Hindlimb muscle (tissue), 1 donor: Measurements from ENCODE around the gene ZNF316. TPM values are rescaled to one million over a fixed set of nuclear protein-coding genes. Genes with fewer than 3 reads are reported as not detected.
"Not testable (repeated sequence)": the region's sequence is repeated elsewhere in the genome, so short reads cannot be mapped to it uniquely, and the experiment has no call there.

Source experiments
- DNase-seq: peaks from one replicate; pipeline ENCODE4 v3.0.0-alpha.2; 2013
- polyA plus RNA-seq: library from polyadenylated mRNA; unstranded; fragments of 120-200 nt; gene quantifications from one replicate; pipeline ENCODE4 v1.2.1, GENCODE V29; 2013; ENCODE audit not compliant: insufficient read length

The ZNF316 gene
- polyA plus RNA-seq, 1 donor: 31.3 TPM

- no peak for DNase-seq
Observed at GRCh38 chr7:6647080-6647479, 10.0 kb downstream of the ZNF316 start.

DNA sequence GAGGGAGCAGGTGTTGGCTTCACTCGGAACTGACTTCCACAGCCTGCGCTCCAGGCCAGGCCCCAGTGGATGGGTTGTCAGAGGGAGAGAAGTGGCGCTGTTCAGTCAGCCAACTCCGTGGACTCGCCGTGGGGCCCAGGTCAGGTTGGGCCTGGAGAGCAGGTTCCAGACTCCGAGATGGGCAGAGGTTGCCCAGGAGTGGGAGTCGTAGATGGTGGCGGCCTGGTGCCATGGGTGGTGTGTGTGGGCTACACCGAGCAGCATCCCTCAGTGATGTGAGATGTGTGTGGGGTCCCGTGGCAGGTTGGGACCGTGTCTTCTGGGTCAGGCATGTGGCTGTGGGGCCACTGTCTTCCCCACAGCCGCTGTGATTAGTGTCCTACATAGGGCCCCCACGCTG lies 10.4 kb downstream of the ZNF316 start:
- DNase-seq: no peak

DNA sequence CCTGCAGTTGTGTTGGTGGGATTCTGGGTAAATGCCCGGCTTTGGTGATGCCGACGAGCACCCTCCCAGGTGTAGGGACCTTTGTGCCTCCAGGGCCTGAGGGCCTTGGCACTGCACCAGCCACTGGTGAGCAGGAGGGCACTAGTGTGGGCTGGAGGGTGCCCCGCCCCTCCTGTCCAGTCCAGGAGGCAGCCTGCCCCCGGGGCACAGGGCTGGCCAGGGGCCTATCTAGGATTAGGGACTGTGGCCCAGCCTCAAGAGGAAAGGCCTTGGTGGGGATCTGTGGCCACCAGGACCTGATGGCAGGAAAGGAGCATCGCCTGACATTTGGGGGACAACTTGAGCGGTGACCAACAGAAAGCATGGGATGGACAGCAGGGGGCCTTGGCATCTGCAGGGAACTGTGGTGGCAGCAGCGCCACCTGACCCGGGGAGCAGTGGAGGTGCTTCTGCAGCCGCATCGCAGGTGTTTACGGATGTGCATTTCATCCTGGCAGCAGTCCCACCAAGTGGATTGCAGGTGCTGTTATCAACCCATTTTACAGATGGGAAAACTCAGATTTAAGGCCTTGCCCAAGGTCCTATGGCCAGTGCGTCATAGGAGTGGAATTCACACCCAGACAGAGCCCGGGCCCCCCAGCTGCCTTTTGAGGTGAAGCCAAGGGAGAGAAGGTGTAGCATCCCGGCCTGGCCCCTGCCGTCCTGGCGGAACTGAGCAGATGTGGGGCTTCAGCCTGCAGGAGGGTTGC lies 11.1 kb downstream of the ZNF316 start:
- no peak for DNase-seq

DNA sequence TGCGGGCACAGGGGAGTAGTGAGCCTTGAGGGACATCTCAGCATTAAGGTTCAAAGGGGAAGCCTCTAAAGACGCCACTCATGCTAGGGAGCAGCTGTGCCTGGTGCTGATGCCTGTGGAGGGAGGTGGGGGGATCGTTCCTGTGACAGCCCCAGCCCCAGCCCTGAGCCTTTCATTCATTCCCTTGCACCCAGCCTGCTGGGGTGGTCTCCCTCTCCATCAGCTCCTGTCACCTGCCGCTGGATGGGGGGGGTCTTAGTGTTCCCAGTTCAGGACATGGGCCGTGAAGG lies 11.6 kb downstream of the ZNF316 start:
- DNase-seq: no peak

DNA sequence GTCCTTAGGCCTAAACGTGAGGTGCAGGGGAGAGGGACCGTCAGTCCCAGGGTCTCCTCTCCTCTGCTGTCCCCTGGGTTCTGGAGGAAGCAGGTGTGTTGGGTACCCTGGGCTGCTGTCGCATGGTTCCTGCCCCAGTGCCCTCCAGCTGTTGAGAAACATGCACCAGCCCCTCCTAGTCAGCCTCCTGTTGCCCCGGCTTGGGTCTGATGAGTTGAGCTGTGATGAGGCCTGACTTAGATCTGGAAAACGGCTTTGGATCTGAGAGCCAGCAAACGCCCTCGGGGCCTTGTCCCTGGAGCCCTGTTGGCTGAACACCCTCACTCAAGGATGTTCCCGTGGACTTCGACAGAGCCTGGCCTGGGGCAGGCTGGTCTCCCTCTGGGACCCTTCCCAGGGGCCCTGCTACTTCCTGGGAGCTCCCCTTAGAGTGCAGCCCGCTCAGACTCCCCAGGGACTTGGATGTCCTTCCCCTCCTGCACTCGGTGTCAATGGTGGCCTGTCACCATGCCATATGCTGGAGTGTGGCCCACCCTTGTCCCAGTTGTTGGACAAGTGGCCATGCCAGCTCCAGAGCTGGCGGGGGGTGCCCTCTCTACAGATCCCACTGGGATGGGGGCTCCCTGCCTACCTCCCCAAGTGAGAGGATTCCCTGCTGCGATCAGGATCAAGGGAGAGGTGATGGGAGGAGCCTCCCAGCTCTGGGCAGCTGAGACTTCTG lies 12.3 kb downstream of the ZNF316 start:
- DNase-seq: no peak

DNA sequence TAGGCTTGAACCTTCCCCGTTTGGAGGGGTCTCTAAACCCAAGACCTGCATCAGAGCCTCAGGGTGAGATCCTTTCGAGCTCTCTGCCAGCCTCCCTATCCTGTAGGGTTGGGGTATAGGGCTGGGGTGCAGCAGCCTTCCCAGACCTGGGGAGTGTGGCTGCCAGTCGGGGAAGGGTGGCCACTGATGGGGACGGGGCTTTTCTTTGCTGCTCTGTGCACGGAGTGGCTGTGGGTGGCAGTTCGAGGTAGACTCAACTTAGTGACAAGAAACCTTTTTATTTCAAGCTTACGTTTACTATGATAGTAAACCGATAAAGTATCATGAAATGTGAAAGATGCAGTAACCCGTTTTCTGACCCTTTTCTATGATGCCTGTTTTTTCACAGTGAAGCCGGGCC lies 13.0 kb downstream of the ZNF316 start:
- no peak for DNase-seq

DNA sequence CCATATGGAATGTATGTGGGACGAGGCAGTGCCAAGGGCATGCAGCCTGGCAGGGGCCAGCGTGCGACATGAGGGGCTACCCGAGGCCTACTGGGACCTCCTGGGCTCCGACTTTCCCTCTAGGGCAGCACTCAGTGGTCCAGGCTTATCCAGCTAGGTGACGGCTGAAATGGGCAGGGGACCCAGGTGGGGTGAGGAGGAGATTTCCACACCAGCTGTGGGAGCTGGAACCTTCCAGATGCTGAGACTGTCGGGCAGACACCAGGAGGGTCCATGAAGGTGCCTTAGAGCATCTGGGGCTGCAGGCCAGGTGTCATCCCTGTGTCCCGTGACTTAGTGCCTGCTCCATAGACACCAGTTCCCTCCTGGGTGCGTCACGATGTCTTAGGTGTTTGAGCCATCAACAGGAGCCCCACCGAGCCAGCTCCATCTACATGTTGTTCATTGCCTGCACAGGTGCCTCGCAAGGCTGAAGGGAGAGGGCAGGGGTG lies 13.4 kb downstream of the ZNF316 start:
- DNase-seq: no peak

- DNase-seq: no peak
Observed at GRCh38 chr7:6651851-6652445, 14.8 kb downstream of the ZNF316 start.

- no peak for DNase-seq
Observed at GRCh38 chr7:6652446-6653011, 15.4 kb downstream of the ZNF316 start.

DNA sequence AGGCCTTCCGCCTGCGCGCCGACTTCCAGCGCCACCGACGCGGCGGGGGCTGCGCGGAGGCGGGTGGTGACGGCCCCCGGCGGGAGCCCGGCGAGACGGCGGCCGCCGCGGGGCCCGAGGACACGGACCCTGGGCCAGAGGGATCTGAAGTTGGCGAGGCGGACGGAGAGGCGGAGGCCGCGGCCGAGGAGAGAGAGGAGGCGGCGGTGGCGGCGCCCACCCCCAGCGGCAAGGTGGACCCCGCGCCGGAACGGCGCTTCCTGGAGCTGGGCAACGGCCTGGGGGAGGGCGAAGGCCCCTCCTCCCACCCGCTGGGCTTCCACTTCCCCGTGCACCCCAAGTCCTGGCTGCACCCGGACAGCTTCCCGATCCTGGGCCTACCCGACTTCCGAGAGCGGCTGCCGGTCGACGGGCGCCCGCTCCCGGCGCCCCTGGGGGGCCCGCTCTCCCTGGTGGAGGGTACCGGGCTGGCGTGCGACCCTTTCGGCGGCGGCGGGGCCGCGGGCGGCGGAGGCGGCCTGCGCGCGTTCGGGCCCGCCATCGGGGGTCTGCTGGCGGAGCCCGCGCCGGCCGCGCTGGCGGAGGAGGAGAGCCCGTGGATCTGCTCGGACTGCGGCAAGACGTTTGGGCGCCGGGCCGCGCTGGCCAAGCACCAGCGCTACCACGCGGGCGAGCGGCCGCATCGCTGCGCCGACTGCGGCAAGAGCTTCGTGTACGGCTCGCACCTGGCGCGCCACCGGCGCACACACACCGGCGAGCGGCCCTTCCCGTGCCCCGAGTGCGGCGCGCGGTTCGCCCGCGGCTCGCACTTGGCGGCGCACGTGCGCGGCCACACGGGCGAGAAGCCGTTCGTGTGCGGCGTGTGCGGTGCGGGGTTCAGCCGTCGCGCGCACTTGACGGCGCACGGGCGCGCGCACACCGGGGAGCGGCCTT lies 16.2 kb downstream of the ZNF316 start:
- no peak for DNase-seq

DNA sequence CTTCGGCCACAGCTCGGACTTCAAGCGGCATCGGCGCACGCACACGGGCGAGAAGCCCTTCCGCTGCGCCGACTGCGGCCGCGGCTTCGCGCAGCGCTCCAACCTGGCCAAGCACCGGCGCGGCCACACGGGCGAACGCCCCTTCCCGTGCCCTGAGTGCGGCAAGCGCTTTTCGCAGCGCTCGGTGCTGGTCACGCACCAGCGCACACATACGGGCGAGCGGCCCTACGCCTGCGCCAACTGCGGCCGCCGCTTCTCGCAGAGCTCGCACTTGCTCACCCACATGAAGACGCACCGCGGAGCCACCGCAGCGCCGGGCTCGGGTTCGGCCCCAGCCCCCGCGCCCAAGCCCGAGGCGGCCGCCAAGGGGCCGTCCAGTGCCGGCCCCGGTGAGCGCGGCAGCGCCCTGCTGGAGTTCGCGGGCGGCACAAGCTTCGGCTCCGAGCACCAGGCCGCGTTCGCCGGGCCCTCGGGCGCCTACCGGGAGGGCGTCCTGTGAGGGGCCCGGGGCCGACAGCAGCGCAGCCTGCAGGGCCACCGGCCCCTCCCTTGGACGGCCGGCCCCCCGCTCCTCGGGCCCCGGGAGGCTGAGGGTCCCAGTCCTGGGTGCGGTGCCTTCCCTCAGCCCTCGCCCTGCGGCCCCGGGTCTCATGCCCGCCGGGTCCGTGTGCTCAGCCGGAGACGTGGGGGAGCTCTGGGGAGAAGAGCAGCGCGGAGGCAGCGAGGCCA lies 17.2 kb downstream of the ZNF316 start:
- no peak for DNase-seq

DNA sequence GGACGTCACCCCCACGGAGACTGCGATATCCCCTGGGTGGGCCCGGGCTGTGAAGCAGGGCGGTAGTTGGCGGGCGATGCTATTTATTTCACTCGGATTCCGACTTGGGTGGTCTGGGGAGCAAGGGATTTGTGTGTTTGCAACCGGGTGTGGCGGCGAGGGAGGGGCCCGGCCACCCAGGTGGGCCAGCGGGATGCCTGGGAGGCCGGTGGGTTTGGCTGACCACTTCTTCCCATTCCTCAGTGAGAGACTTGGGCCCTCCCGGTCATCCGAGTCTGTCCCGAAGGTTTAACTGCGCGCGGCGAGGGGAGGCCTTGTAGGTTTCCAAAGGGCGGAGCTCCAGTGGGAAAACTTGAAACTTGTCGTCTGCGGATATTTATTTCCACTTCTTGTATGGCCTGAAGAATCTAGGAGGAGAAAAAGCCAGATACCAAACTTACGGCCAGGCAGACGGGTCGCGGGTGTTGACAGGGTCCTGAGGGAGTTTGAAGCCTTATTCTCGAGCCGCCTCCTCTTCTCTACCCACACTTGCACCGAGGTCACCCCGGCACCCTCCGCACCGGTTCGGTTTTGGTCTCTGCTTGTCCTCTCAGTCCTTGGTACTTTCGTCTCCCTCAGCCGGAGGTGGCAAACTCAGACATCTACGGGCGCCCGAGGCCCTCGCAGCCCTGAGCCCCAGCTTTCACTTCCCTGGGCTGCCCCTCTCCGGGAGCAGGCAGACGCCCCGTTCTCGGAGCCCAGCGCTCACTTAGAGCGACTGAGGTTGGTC lies 17.9 kb downstream of the ZNF316 start:
- DNase-seq: no peak

DNA sequence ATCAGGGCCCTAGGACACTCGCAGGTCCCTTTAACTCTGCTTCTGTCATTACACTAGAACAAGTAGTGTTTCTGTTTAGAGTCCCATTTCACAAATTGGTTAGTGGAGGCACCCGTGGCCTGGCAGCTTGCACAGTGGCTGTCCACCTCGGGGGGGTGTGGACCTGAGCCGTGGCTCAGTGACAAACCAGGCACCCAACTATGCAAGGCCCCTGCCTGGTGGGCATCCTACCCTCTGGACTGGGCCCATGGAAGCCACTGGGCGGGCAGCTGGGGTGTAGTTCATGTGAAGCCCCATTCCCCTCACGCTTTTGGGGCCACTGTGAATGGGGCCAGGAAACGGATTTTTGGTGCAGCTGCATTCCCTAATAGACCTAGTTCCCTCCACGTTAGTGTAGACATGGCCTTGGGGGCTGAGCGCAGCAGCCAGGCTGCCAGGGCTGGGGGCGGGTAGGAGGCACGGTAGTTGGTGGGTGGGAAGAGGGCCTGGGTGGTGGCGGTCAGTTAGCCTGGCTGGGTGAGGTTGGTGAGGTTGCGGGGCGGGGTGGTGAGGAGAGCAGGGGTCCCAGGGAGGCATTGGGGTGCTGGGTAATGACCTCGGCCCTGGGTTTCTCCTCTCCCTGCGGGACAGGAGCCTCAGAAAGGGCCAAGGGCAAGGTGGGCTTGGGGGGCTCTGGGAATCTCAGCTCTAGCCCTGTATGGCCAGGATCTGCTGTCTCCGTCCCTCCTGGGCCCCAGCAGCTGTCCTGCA lies 18.7 kb downstream of the ZNF316 start:
- no peak for DNase-seq

- DNase-seq: no peak
Observed at GRCh38 chr7:6656413-6656812, 19.3 kb downstream of the ZNF316 start.

GRCh38 chr7:6658618-6659345 lies 21.7 kb downstream of the ZNF316 start:
- no peak for DNase-seq

DNA sequence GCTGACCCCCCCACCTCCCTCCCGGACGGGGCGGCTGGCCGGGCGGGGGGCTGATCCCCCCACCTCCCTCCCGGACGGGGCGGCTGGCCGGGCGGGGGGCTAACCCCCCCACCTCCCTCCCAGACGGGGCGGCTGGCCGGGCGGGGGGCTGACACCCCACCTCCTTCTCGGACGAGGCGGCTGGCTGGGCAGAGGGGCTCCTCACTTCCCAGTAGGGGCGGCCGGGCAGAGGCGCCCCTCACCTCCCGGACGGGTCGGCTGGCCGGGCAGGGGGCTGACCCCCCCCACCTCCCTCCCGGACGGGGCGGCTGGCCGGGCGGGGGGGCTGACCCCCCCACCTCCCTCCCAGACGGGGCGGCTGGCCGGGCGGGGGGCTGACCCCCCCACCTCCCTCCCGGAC lies 33.7 kb downstream of the ZNF316 start:
- DNase-seq: not testable (repeated sequence)

DNA sequence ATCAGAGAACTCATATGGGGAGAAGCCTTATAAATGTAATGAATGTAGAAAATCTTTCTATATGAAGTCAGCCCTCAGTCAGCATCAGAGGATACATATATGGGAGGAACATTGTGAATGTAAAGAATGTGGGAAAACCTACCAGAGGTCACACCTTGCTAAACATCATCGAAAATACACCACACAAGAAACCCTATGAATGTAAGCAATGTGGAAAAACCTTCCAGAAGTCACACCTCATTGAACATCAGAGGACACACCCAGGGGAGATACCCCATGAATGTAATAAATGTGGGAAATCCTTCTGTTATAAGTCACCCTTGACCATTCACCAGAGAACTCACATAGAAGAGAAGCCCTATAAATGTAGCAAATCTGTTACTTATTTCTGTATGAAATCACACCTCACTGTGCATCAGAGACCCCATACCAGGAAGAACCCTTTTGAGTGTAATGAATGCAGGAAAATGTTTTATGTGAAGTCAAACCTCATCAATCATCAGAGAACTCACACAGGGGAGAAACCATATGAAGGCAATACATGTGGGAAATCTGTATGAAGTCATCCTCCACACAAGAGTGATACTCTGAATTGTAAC lies 38.8 kb downstream of the ZNF316 start:
- DNase-seq: no peak

DNA sequence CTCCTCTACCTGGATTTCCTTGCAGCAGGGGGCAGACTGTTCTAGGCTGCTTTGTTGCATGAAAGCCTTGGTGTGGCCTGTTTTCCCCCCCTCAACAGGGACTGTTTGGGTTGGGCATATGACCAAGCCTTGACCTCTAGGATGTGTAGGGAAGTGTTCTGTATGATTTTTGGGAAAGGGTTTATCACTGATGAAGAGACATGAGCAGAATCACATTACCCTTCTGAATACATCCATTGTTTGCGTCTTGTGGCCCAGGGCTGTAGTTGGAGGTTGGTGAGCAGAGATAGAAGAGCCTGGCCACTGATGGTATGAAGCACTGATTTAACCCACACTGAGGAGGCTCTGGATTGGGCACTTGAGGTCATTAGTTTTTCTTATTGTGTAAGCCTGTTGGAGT lies 43.0 kb downstream of the ZNF316 start:
- no peak for DNase-seq

DNA sequence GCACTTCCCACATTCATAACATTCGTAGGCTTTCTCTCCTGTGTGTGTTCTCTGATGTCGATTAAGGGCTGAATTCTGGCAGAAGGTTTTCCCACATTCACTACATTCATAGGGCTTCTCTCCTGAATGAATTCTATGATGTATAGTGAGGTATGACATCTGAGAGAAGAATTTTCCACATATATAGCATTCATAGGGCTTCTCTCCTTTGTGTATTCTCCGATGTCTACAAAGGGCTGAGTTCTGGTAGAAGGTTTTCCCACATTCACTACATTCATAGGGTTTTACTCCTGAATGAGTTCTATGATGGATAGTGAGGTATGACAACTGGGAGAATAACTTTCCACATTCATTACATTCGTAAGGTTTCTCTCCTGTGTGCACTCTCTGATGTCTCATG lies 54.0 kb downstream of the ZNF316 start:
- no peak for DNase-seq
